HEK293 (cell line): ENCODE data around the gene ROR2.
A peak's percentile ranks its signal among the peaks of the same experiment; 100 is the strongest.

ENCODE experiments used
- CTCF ChIA-PET: fragments of 350-600 bp; formaldehyde crosslinking; extraction: SDS; loops from one replicate; lab custom pipeline; 2021; ENCODE audit warnings: antibody characterized with exemption; lab: Yijun Ruan, JAX
- POLR2A ChIA-PET: fragments of 300-600 bp; formaldehyde crosslinking; extraction: SDS; loops from one replicate; lab custom pipeline; 2020; ENCODE audit warnings: antibody characterized with exemption, inconsistent platforms; lab: Yijun Ruan, JAX
- H3K27ac ChIP-seq: fragments of 200-500 bp; sonication (Bioruptor generic); 2 replicates; pipeline ENCODE4 v1.5.1; 2014; ENCODE audit warnings: low read depth, low read length, control low read depth, inconsistent platforms; ENCODE audit errors: extremely low read depth
- H3K36me3 ChIP-seq, 2 experiments: fragments of 200-500 bp in 1 of 2; sonication (Bioruptor generic) in 1 of 2; 1 replicate in 1 of 2; 2 replicates in 1 of 2; pipeline ENCODE4 v1.5.1; 2014 to 2017; ENCODE audit warnings: inconsistent platforms in 2 of 2, low read length in 2 of 2; ENCODE audit not compliant: control insufficient read depth in 2 of 2, insufficient read depth in 1 of 2
- H3K4me1 ChIP-seq: fragments of 200-500 bp; sonication (Bioruptor generic); 2 replicates; pipeline ENCODE4 v1.5.1; 2014; ENCODE audit warnings: mild to moderate bottlenecking, low read length, inconsistent platforms; ENCODE audit not compliant: control insufficient read depth, insufficient read depth
- H3K4me3 ChIP-seq: 2 replicates; pipeline ENCODE4 v1.5.1; 2011; ENCODE audit warnings: low read depth, mild to moderate bottlenecking, control low read depth, low read length, moderate library complexity
- H3K9me3 ChIP-seq: fragments of 200-500 bp; sonication (Bioruptor generic); 2 replicates; pipeline ENCODE4 v1.5.1; 2014; ENCODE audit warnings: low read depth, low read length, inconsistent platforms; ENCODE audit not compliant: control insufficient read depth, insufficient read depth
- GLIS2 ChIP-seq: fragments of 450-650 bp; formaldehyde crosslinking; IDR thresholded peaks from 2 replicates; pipeline ENCODE4 v1.5.1; 2016; ENCODE audit warnings: missing biosample characterization, missing genetic modification characterization
- KLF9 ChIP-seq: fragments of 450-650 bp; formaldehyde crosslinking; IDR thresholded peaks from 2 replicates; pipeline ENCODE4 v1.5.1; 2016; ENCODE audit warnings: missing biosample characterization, missing genetic modification characterization, low read depth
- SALL2 ChIP-seq: fragments of 450-650 bp; formaldehyde crosslinking; IDR thresholded peaks from 2 replicates; pipeline ENCODE4 v1.5.0; 2017; ENCODE audit warnings: missing biosample characterization, mild to moderate bottlenecking, missing genetic modification characterization, borderline replicate concordance
- SCRT2 ChIP-seq: fragments of 450-650 bp; formaldehyde crosslinking; IDR thresholded peaks from 2 replicates; pipeline ENCODE4 v1.5.1; 2016; ENCODE audit warnings: missing biosample characterization, missing genetic modification characterization
- TRIM28 ChIP-seq: IDR thresholded peaks from 2 replicates; pipeline ENCODE4 v1.6.1; 2011; ENCODE audit warnings: low read length, control low read depth, borderline replicate concordance
- ZFHX2 ChIP-seq: fragments of 450-650 bp; formaldehyde crosslinking; conservative IDR thresholded peaks from 2 replicates; pipeline ENCODE4 v1.5.1; 2016; ENCODE audit warnings: missing biosample characterization, missing genetic modification characterization
- ZFP3 ChIP-seq: fragments of 450-650 bp; formaldehyde crosslinking; IDR thresholded peaks from 2 replicates; pipeline ENCODE4 v1.5.1; 2016; ENCODE audit warnings: low read depth, missing biosample characterization, missing genetic modification characterization
- ZIC2 ChIP-seq: fragments of 450-650 bp; formaldehyde crosslinking; IDR thresholded peaks from 2 replicates; pipeline ENCODE4 v1.5.1; 2016; ENCODE audit warnings: missing biosample characterization, missing genetic modification characterization
- ZNF10 ChIP-seq: fragments of 450-650 bp; formaldehyde crosslinking; IDR thresholded peaks from 2 replicates; pipeline ENCODE4 v1.5.1; 2017; ENCODE audit warnings: missing biosample characterization, missing genetic modification characterization
- ZNF169 ChIP-seq: fragments of 450-650 bp; formaldehyde crosslinking; IDR thresholded peaks from 2 replicates; pipeline ENCODE4 v1.5.1; 2016; ENCODE audit warnings: missing biosample characterization, missing genetic modification characterization
- ZNF274 ChIP-seq, 2 experiments: fragments of 200-500 bp in 1 of 2; fragments of 450-650 bp in 1 of 2; sonication (Bioruptor generic) in 1 of 2; formaldehyde crosslinking in 1 of 2; IDR thresholded peaks; 2 replicates each; pipeline versions ENCODE4 v1.5.1 to v1.6.1; 2014 to 2016; ENCODE audit warnings: borderline replicate concordance in 1 of 2, inconsistent platforms in 1 of 2, low read length in 1 of 2, missing biosample characterization in 1 of 2, missing genetic modification characterization in 1 of 2
- ZNF416 ChIP-seq: fragments of 450-650 bp; formaldehyde crosslinking; IDR thresholded peaks from 2 replicates; pipeline ENCODE4 v1.5.1; 2016; ENCODE audit warnings: missing biosample characterization, missing genetic modification characterization
- ZNF514 ChIP-seq: fragments of 450-650 bp; formaldehyde crosslinking; IDR thresholded peaks from 2 replicates; pipeline ENCODE4 v1.5.1; 2016; ENCODE audit warnings: missing biosample characterization, missing genetic modification characterization
- ZNF544 ChIP-seq: fragments of 450-650 bp; formaldehyde crosslinking; IDR thresholded peaks from 2 replicates; pipeline ENCODE4 v1.5.0; 2017; ENCODE audit warnings: missing biosample characterization, missing genetic modification characterization
- ZNF585B ChIP-seq: fragments of 450-650 bp; formaldehyde crosslinking; IDR thresholded peaks from 2 replicates; pipeline ENCODE4 v1.5.1; 2016; ENCODE audit warnings: missing biosample characterization, missing genetic modification characterization
- ZNF600 ChIP-seq: fragments of 450-650 bp; formaldehyde crosslinking; IDR thresholded peaks from 2 replicates; pipeline ENCODE4 v1.5.1; 2016; ENCODE audit warnings: missing biosample characterization, missing genetic modification characterization
- ZNF792 ChIP-seq: fragments of 450-650 bp; formaldehyde crosslinking; IDR thresholded peaks from 2 replicates; pipeline ENCODE4 v1.5.1; 2016; ENCODE audit warnings: missing biosample characterization, missing genetic modification characterization
- ZNF837 ChIP-seq: fragments of 450-650 bp; formaldehyde crosslinking; IDR thresholded peaks from 2 replicates; pipeline ENCODE4 v1.5.1; 2016; ENCODE audit warnings: missing biosample characterization, missing genetic modification characterization
- TF ChIP-seq, protein P1 (sequence below): fragments of 450-650 bp; formaldehyde crosslinking; IDR thresholded peaks from 2 replicates; pipeline ENCODE4 v1.5.1; 2016; ENCODE audit warnings: missing biosample characterization, missing genetic modification characterization
- TF ChIP-seq, protein P2 (sequence below): fragments of 450-650 bp; formaldehyde crosslinking; IDR thresholded peaks from 2 replicates; pipeline ENCODE4 v1.5.1; 2016; ENCODE audit warnings: missing biosample characterization, missing genetic modification characterization
- TF ChIP-seq, protein P3 (sequence below): fragments of 450-650 bp; formaldehyde crosslinking; IDR thresholded peaks from 2 replicates; pipeline ENCODE4 v1.5.1; 2017; ENCODE audit warnings: missing biosample characterization, mild to moderate bottlenecking, missing genetic modification characterization, moderate library complexity
- TF ChIP-seq, protein P4 (sequence below): fragments of 450-650 bp; formaldehyde crosslinking; IDR thresholded peaks from 2 replicates; pipeline ENCODE4 v1.5.1; 2016; ENCODE audit warnings: missing biosample characterization, missing genetic modification characterization
- TF ChIP-seq, protein P5 (sequence below): fragments of 450-650 bp; formaldehyde crosslinking; IDR thresholded peaks from 2 replicates; pipeline ENCODE4 v1.5.1; 2016; ENCODE audit warnings: missing biosample characterization, missing genetic modification characterization

Gene ROR2

DNA sequence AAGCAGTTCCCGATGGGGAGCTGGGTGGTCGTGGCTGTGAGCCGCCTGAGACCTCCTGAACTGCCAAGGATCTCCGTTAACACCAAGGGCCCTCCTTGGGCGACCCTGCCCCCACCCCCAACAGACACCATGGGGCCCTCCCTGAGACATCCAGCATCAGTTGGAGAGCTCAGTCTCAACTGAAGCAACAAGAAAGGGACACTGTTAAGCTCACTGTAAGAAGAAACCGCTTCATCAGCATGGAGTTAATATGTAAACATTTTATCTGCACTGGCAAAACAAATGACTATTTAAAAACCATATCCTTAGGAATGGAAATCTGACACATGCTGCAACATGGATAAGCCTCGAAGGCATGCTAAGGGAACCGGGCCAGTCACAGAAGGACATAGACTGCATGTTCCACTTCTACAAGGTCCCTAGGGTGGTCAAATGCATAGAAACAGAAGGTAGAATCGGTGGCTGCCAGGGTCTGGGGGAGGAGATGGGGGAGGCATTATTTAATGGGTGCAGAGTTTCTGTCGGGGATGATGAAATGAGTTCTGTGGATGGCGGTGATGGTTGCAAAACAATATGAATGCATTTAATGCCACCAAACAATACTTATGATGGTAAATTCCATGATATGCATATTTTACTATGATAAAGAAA is 47.4 kb downstream of the ROR2 start (continued):
- TF ChIP-seq, protein P1, sequence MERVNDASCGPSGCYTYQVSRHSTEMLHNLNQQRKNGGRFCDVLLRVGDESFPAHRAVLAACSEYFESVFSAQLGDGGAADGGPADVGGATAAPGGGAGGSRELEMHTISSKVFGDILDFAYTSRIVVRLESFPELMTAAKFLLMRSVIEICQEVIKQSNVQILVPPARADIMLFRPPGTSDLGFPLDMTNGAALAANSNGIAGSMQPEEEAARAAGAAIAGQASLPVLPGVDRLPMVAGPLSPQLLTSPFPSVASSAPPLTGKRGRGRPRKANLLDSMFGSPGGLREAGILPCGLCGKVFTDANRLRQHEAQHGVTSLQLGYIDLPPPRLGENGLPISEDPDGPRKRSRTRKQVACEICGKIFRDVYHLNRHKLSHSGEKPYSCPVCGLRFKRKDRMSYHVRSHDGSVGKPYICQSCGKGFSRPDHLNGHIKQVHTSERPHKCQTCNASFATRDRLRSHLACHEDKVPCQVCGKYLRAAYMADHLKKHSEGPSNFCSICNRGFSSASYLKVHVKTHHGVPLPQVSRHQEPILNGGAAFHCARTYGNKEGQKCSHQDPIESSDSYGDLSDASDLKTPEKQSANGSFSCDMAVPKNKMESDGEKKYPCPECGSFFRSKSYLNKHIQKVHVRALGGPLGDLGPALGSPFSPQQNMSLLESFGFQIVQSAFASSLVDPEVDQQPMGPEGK = 0 out of 2 replicates have a peak, but pooled peaks have one; percentile 47
- TF ChIP-seq, protein P2, sequence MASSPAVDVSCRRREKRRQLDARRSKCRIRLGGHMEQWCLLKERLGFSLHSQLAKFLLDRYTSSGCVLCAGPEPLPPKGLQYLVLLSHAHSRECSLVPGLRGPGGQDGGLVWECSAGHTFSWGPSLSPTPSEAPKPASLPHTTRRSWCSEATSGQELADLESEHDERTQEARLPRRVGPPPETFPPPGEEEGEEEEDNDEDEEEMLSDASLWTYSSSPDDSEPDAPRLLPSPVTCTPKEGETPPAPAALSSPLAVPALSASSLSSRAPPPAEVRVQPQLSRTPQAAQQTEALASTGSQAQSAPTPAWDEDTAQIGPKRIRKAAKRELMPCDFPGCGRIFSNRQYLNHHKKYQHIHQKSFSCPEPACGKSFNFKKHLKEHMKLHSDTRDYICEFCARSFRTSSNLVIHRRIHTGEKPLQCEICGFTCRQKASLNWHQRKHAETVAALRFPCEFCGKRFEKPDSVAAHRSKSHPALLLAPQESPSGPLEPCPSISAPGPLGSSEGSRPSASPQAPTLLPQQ (tag by site-specific recombination) = peak; percentile 10; the same call in 1 of the 2 replicates
- TF ChIP-seq, all 188 proteins: peak for 11

DNA sequence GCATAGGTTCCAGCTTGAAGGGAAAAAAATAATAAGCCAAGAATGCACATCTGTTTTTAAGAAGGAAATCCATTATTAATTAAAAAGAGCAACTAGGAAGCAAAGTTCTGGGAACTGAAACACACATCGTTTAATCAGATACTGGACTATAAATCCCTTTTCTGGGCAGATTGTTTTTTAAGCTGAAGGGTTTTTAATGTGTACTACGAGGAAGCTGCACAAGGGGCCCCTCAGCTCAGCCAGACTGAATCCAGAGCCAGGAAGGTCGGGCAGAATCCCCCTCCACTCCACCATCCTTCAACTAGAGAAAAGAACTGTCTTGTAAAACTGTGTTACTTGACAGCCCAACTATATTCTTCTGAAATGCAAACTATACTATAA is 49.2 kb downstream of the ROR2 start:
- TF ChIP-seq TRIM28 (no peak), ZNF544 (tag by site-specific recombination) (no peak), ZFP3 (tag by site-specific recombination) (no peak), ZNF416 (tag by site-specific recombination) (no peak), ZNF274 (IDR thresholded peaks at IDR 0.05; ENCODE audit: low read length) (no peak), ZNF274 (tag by site-specific recombination; IDR thresholded peaks at IDR 0.05; ENCODE audit: borderline replicate concordance) (no peak), SCRT2 (no peak), KLF9 (tag by site-specific recombination) (no peak), ZNF792 (tag by site-specific recombination) (no peak), ZNF10 (no peak), ZFHX2 (no peak)

DNA sequence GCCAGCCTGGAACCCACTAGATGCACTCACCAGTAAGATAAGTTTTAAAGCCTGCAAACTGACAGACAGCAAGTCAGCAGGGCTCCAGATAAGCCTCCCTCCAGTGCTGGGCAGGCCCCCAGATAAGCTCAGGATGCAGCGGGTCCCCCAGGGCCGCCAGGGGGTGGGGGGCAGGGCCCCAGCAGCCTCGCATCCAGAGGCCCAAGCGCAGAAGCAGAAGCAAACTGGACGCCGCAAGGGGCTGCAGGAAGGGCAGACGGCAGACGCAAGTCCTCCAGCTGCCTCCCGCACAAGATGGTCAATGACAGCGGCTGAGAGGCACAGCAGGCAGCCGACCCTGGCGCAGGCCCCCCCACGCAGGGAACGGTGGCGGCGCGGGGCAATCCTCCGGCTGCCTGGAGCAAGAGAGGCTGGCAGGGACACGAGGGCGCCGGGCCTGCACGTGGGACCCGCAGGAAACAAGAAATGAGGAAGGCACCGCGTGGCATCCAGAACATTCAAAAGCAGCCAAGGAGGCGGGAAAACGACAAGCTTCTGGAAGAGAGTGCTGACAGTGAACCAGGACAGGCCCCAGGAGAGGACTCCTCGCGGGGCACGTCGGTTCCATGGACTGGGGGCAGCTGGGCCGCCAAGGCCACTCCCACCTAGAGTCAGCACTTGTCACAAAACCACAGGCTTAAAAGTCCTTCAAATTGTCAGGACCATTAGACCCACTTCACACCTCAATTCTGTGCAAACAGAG is 49.8 kb downstream of the ROR2 start:
- no peaks in the 10 kb centered on the region for H3K36me3 ChIP-seq
- no peaks in the 10 kb centered on the region for H3K9me3 ChIP-seq
- H3K4me3 ChIP-seq = no peak overlapping the region
- ChIA-PET CTCF (interaction anchor here (0.9 kb wide), 1 partner anchor 11 kb away, joined by 3 read pairs; no protein-coding TSS in a partner anchor), POLR2A (no interaction called here)
- TF ChIP-seq ZNF837 (tag by site-specific recombination) = no peak
- no peak for TF ChIP-seq ZNF585B (tag by site-specific recombination)
- TF ChIP-seq ZNF514 = no peak
- TF ChIP-seq, protein P3, sequence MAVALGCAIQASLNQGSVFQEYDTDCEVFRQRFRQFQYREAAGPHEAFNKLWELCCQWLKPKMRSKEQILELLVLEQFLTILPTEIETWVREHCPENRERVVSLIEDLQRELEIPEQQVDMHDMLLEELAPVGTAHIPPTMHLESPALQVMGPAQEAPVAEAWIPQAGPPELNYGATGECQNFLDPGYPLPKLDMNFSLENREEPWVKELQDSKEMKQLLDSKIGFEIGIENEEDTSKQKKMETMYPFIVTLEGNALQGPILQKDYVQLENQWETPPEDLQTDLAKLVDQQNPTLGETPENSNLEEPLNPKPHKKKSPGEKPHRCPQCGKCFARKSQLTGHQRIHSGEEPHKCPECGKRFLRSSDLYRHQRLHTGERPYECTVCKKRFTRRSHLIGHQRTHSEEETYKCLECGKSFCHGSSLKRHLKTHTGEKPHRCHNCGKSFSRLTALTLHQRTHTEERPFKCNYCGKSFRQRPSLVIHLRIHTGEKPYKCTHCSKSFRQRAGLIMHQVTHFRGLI (tag by site-specific recombination) = no peak
- TF ChIP-seq, protein P2 (tag by site-specific recombination) = peak; percentile 56; the same call in 1 of the 2 replicates
- TF ChIP-seq, protein P4, sequence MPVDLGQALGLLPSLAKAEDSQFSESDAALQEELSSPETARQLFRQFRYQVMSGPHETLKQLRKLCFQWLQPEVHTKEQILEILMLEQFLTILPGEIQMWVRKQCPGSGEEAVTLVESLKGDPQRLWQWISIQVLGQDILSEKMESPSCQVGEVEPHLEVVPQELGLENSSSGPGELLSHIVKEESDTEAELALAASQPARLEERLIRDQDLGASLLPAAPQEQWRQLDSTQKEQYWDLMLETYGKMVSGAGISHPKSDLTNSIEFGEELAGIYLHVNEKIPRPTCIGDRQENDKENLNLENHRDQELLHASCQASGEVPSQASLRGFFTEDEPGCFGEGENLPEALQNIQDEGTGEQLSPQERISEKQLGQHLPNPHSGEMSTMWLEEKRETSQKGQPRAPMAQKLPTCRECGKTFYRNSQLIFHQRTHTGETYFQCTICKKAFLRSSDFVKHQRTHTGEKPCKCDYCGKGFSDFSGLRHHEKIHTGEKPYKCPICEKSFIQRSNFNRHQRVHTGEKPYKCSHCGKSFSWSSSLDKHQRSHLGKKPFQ = peak; percentile 90
- TF ChIP-seq SALL2 = no peak
- TF ChIP-seq ZIC2 (tag by site-specific recombination) = peak; percentile 58
- TF ChIP-seq ZNF169 (tag by site-specific recombination) = no peak
- TF ChIP-seq GLIS2 (tag by site-specific recombination) = peak; percentile 71
- TF ChIP-seq ZNF600 (tag by site-specific recombination) = peak; percentile 63
- TF ChIP-seq, protein P5, sequence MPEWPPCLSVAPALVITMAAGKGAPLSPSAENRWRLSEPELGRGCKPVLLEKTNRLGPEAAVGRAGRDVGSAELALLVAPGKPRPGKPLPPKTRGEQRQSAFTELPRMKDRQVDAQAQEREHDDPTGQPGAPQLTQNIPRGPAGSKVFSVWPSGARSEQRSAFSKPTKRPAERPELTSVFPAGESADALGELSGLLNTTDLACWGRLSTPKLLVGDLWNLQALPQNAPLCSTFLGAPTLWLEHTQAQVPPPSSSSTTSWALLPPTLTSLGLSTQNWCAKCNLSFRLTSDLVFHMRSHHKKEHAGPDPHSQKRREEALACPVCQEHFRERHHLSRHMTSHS (tag by site-specific recombination) = no peak
- H3K27ac ChIP-seq = no peak overlapping the region
- peaks cover 30% of the 10 kb centered on the region for H3K4me1 ChIP-seq

More for the DNA sequence above, 49.2 kb downstream of the ROR2 start:
- ChIA-PET CTCF (interaction anchor here (0.9 kb wide), 1 partner anchor 11 kb away, joined by 3 read pairs; no protein-coding TSS in a partner anchor), POLR2A (no interaction called here)
- Histone ChIP-seq H3K4me1 (peaks cover 30% of the 10 kb centered on the region), H3K4me3 (no peak overlapping the region), H3K36me3 (no peaks in the 10 kb centered on the region), H3K9me3 (no peaks in the 10 kb centered on the region), H3K27ac (no peak overlapping the region)
